OCI-LY3 (cell line): ENCODE data around the gene BCKDHB.

ENCODE experiments used
- H2AFZ ChIP-seq: fragments of 200-600, 300-600 bp; shearing (Covaris generic); 2 replicates; pipeline ENCODE4 v1.6.0; 2014; ENCODE audit warnings: antibody characterized with exemption, low read depth, low read length
- H3K27ac ChIP-seq: fragments of 200-600, 300-600 bp; sonication (generic); 2 replicates; pipeline ENCODE4 v1.5.1; 2014; ENCODE audit warnings: mild to moderate bottlenecking, low read length, moderate library complexity, mixed read lengths
- H3K27me3 ChIP-seq: fragments of 200-600, 300-600 bp; sonication (generic); 2 replicates; pipeline ENCODE4 v1.6.1; 2014; ENCODE audit warnings: low read depth, low read length, mixed read lengths
- H3K36me3 ChIP-seq: fragments of 200-600, 300-600 bp; sonication (generic); replicated peaks from 2 replicates; pipeline ENCODE3; 2014; ENCODE audit warnings: low read depth, low read length, mixed read lengths
- H3K4me1 ChIP-seq: fragments of 300-600, 200-600 bp; sonication (generic); 2 replicates; pipeline ENCODE4 v1.6.1; 2014; ENCODE audit warnings: low read length, mixed read lengths
- H3K4me2 ChIP-seq: fragments of 200-600, 300-600 bp; sonication (generic); 2 replicates; pipeline ENCODE4 v1.6.1; 2014; ENCODE audit warnings: low read length, mixed read lengths
- H3K4me3 ChIP-seq: fragments of 300-600, 200-600 bp; sonication (generic); 2 replicates; pipeline ENCODE4 v1.5.1; 2014; ENCODE audit warnings: antibody characterized with exemption, mild to moderate bottlenecking, low read length, moderate library complexity
- H3K79me2 ChIP-seq: fragments of 300-600, 200-600 bp; shearing (Covaris generic); 2 replicates; pipeline ENCODE4 v1.6.1; 2014; ENCODE audit warnings: mild to moderate bottlenecking, low read length, mixed read lengths
- H3K9ac ChIP-seq: fragments of 300-600, 200-600 bp; shearing (Covaris generic); 2 replicates; pipeline ENCODE4 v1.6.0; 2014; ENCODE audit warnings: mild to moderate bottlenecking, low read length, moderate library complexity
- H3K9me3 ChIP-seq: fragments of 200-600, 300-600 bp; shearing (Covaris generic); 2 replicates; pipeline ENCODE4 v1.6.1; 2014; ENCODE audit warnings: low read length, mixed read lengths; ENCODE audit not compliant: insufficient read depth
- H4K20me1 ChIP-seq: fragments of 200-600, 300-600 bp; sonication (generic); 2 replicates; pipeline ENCODE4 v1.6.1; 2016; ENCODE audit warnings: low read length, mixed read lengths; ENCODE audit not compliant: insufficient read depth
- EZH2phosphoT487 ChIP-seq: fragments of 200-600 bp; shearing (Covaris generic); IDR thresholded peaks from 2 replicates; pipeline ENCODE4 v1.6.1; 2018; ENCODE audit warnings: antibody characterized with exemption, mixed run types, low read depth
- TF ChIP-seq, protein P1 (sequence below): fragments of 200-600, 300-600 bp; sonication (generic); IDR thresholded peaks from 2 replicates; pipeline ENCODE4 v1.5.1; 2014; ENCODE audit warnings: antibody characterized with exemption, low read length, low read depth

The BCKDHB gene

DNA sequence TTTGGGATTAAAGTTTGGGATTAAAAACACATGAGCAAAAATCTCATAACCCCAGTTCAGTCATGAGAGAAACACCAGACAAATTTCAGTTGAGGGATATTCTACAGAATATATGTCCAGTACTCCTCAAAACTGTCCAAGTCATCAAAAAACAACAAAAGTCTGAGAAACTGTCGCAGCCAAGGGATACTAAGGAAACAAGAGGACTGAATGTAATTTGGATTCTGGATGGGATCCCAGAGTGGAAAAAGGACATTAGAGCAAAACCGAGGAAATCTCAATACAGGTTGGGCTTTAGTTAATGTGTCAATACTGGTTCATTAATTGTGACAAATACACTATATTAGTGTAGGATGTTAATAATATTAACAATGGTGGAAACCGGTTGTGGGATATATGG is 219.3 kb downstream of the BCKDHB start:
- Histone ChIP-seq H3K27ac (no peak overlapping the region), H3K4me2 (no peak overlapping the region), H3K36me3 (no peaks in the 10 kb centered on the region), H3K4me1 (no peaks in the 10 kb centered on the region), H3K9me3 (no peaks in the 10 kb centered on the region), H3K9ac (no peak overlapping the region), H2AFZ (no peak overlapping the region), H4K20me1 (no peaks in the 10 kb centered on the region), H3K79me2 (no peaks in the 10 kb centered on the region), H3K27me3 (no peaks in the 10 kb centered on the region), H3K4me3 (no peak overlapping the region)
- no peak for TF ChIP-seq EZH2phosphoT487
- TF ChIP-seq, protein P1, sequence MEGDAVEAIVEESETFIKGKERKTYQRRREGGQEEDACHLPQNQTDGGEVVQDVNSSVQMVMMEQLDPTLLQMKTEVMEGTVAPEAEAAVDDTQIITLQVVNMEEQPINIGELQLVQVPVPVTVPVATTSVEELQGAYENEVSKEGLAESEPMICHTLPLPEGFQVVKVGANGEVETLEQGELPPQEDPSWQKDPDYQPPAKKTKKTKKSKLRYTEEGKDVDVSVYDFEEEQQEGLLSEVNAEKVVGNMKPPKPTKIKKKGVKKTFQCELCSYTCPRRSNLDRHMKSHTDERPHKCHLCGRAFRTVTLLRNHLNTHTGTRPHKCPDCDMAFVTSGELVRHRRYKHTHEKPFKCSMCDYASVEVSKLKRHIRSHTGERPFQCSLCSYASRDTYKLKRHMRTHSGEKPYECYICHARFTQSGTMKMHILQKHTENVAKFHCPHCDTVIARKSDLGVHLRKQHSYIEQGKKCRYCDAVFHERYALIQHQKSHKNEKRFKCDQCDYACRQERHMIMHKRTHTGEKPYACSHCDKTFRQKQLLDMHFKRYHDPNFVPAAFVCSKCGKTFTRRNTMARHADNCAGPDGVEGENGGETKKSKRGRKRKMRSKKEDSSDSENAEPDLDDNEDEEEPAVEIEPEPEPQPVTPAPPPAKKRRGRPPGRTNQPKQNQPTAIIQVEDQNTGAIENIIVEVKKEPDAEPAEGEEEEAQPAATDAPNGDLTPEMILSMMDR, result no peak

DNA sequence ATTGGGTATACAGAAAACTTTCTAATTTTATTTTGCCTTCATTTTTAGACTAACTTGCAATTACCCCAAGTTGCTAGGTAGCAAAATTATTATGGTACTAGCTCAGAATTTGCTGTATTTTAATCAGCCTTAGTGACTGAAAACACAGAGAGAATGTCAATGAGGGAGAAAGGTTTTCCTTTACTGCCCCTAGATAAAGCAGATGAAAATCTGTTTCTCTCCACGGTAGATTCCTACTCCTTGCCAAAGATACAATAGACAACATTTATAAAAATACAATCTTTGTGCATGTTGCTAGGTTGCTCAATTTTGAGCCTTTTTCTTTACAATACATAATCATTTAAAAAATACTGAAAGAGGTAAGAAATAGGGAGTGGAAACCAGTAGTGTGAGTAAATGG is 222.2 kb downstream of the BCKDHB start:
- Histone ChIP-seq H3K4me2 (no peak overlapping the region), H3K9me3 (no peaks in the 10 kb centered on the region), H3K27ac (no peak overlapping the region), H3K4me1 (no peaks in the 10 kb centered on the region), H3K9ac (no peak overlapping the region), H2AFZ (no peak overlapping the region), H3K27me3 (no peaks in the 10 kb centered on the region), H3K4me3 (no peak overlapping the region), H4K20me1 (no peaks in the 10 kb centered on the region), H3K79me2 (no peaks in the 10 kb centered on the region), H3K36me3 (no peaks in the 10 kb centered on the region)
- TF ChIP-seq EZH2phosphoT487, result no peak

DNA sequence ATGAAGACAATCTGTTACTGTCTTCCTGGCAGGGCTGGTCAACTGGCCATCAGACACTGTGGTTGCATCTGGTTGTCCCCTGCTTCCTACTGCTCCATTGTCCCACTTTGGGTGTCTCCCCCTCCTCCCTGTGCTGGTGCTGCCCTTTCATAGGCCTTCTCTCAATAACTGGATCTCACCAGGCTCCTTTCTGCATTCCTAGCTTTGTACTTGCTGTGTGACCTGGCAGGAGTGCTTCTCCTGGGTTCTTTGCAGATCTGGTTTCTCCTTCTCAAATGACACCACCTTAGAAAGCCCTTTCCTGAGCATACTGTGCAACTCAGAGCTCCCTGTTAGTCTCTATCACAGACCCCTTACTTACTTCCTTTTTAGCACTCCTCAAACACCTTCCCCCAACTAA is 223.0 kb downstream of the BCKDHB start:
- no peaks in the 10 kb centered on the region for H3K36me3 ChIP-seq
- no peak for TF ChIP-seq EZH2phosphoT487
- TF ChIP-seq, protein P1, result no peak

DNA sequence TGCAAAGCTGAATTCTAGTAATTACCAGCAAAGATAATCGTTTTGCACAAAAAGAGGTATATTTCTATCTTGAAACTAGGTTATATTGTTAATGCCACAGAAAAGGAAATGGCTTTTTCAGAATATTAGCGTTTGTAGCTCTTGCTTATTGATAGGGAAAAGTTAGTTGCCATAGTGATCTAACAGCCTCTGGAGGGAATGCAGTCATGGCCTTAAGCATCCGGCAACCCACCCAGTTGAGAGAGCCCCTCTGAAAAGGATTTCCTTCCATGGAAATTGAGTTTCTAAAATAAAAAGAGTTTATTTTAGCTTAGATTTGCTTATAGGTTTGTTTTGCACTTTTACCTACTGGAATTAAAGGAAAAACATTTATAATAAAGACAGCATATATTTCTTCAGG is 224.5 kb downstream of the BCKDHB start:
- no peaks in the 10 kb centered on the region for H3K9me3 ChIP-seq
- H4K20me1 ChIP-seq, result no peaks in the 10 kb centered on the region
- TF ChIP-seq, protein P1, result no peak
- no peak for TF ChIP-seq EZH2phosphoT487
- H3K9ac ChIP-seq, result no peak overlapping the region
- H3K36me3 ChIP-seq, result no peaks in the 10 kb centered on the region
- no peaks in the 10 kb centered on the region for H3K79me2 ChIP-seq
- no peak overlapping the region for H3K4me2 ChIP-seq
- H3K4me1 ChIP-seq, result peaks cover 7% of the 10 kb centered on the region
- no peak overlapping the region for H2AFZ ChIP-seq
- no peaks in the 10 kb centered on the region for H3K27me3 ChIP-seq
- H3K4me3 ChIP-seq, result no peak overlapping the region
- H3K27ac ChIP-seq, result no peak overlapping the region

More for the DNA sequence above, 223.0 kb downstream of the BCKDHB start:
- Histone ChIP-seq H3K4me3 (no peak overlapping the region), H2AFZ (no peak overlapping the region), H3K27me3 (no peaks in the 10 kb centered on the region), H4K20me1 (no peaks in the 10 kb centered on the region), H3K4me1 (peaks cover 7% of the 10 kb centered on the region), H3K9ac (no peak overlapping the region), H3K27ac (no peak overlapping the region), H3K79me2 (no peaks in the 10 kb centered on the region), H3K4me2 (no peak overlapping the region), H3K9me3 (no peaks in the 10 kb centered on the region)

DNA sequence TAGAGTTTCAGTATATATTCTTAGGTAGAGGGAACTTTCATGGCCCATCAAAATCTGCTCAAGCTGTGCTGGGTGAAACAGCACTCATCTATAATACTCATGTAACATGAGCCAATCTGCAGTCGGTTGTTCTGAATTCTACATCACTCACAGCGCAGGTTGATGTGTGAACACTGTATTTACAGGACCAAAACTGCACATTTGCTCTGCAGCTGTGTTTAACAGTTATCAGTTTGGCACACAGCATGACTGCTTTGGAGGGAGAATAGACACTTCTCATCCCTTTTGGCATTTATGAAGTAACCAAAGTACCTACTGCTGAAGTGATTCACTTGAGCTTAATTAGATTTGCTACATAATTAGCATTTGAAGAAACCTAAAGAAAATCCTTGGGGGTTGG is 225.1 kb downstream of the BCKDHB start:
- no peaks in the 10 kb centered on the region for H4K20me1 ChIP-seq
- H3K9ac ChIP-seq, result no peak overlapping the region
- no peaks in the 10 kb centered on the region for H3K9me3 ChIP-seq
- no peak overlapping the region for H3K4me2 ChIP-seq
- H3K79me2 ChIP-seq, result no peaks in the 10 kb centered on the region
- TF ChIP-seq EZH2phosphoT487, result no peak
- TF ChIP-seq, protein P1, result no peak
- no peaks in the 10 kb centered on the region for H3K27me3 ChIP-seq
- H3K4me3 ChIP-seq, result no peak overlapping the region
- no peak overlapping the region for H3K27ac ChIP-seq
- H3K36me3 ChIP-seq, result no peaks in the 10 kb centered on the region
- H2AFZ ChIP-seq, result no peak overlapping the region
- H3K4me1 ChIP-seq, result peaks cover 8% of the 10 kb centered on the region
